ENCODE results near the gene SIGLEC7. TPM values are rescaled to one million over a fixed set of nuclear protein-coding genes. Genes with fewer than 3 reads are reported as not detected.

Gene SIGLEC7
- total RNA-seq, 1 experiment from 2014 or later = not detected

GRCh38 chr19:51198641-51199040, 56.5 kb downstream of the SIGLEC7 start:
- H3K4me3 ChIP-seq (ENCODE audit: low read length) = no peak overlapping the region
- POLR2A ChIA-PET (ENCODE audit: unreplicated experiment) = interaction anchor here (0.7 kb wide), 1 partner anchor 312 kb away, joined by 3 read pairs; no protein-coding TSS in a partner anchor
- no peak overlapping the region for H2AFZ ChIP-seq (ENCODE audit: low read length)
- no peaks in the 10 kb centered on the region for H4K20me1 ChIP-seq (ENCODE audit: low read length)
- no peaks in the 10 kb centered on the region for H3K79me2 ChIP-seq (ENCODE audit: low read length)
- H3F3A ChIP-seq (ENCODE audit: low read length, unreplicated experiment) = no peaks in the 10 kb centered on the region
- intact Hi-C loops (cut with micrococcal nuclease) = no loop called here
- no peak overlapping the region for H3K27ac ChIP-seq (ENCODE audit: low read length)
- CTCF ChIA-PET = no interaction called here
- H3K36me3 ChIP-seq (ENCODE audit: low read depth, low read length) = no peaks in the 10 kb centered on the region
- peaks cover 77% of the 10 kb centered on the region for H3K27me3 ChIP-seq (ENCODE audit: low read length)
- ATAC-seq (no peak), DNase-seq (no peak)
- H3K9ac ChIP-seq (ENCODE audit: low read length) = no peak overlapping the region
- H3K9me2 ChIP-seq (replicated peaks; ENCODE audit: low read length) = no peaks in the 10 kb centered on the region
- no TSS peak for BruUV-seq (replicated peaks)
- H3K4me2 ChIP-seq (ENCODE audit: low read length) = no peak overlapping the region
- TF ChIP-seq EZH2 (IDR thresholded peaks at IDR 0.05; ENCODE audit: low read length, unreplicated experiment) (no peak), EZH2phosphoT487 (IDR thresholded peaks at IDR 0.05; ENCODE audit: borderline replicate concordance, low read length) (no peak), CTCF (conservative IDR thresholded peaks at IDR 0.05; ENCODE audit: low read depth, low read length) (no peak)
- H3K9me3 ChIP-seq (ENCODE audit: low read length) = no peaks in the 10 kb centered on the region
- H3K4me1 ChIP-seq (ENCODE audit: insufficient read depth, low read length) = no peaks in the 10 kb centered on the region

GRCh38 chr19:51200071-51200666, 58.1 kb downstream of the SIGLEC7 start:
- Histone ChIP-seq H3K27ac (ENCODE audit: low read length) (no peak overlapping the region), H3K4me2 (ENCODE audit: low read length) (no peak overlapping the region), H2AFZ (ENCODE audit: low read length) (no peak overlapping the region), H3K79me2 (ENCODE audit: low read length) (no peaks in the 10 kb centered on the region), H3K27me3 (ENCODE audit: low read length) (peaks cover 79% of the 10 kb centered on the region), H4K20me1 (ENCODE audit: low read length) (no peaks in the 10 kb centered on the region), H3K36me3 (ENCODE audit: low read depth, low read length) (no peaks in the 10 kb centered on the region), H3K9me2 (replicated peaks; ENCODE audit: low read length) (no peaks in the 10 kb centered on the region), H3K9me3 (ENCODE audit: low read length) (no peaks in the 10 kb centered on the region), H3F3A (ENCODE audit: low read length, unreplicated experiment) (no peaks in the 10 kb centered on the region), H3K9ac (ENCODE audit: low read length) (no peak overlapping the region), H3K4me1 (ENCODE audit: insufficient read depth, low read length) (no peaks in the 10 kb centered on the region), H3K4me3 (ENCODE audit: low read length) (no peak overlapping the region)
- intact Hi-C loops (cut with micrococcal nuclease) = no loop called here
- ChIA-PET POLR2A (ENCODE audit: unreplicated experiment) (no interaction called here), CTCF (no interaction called here)
- no peak for DNase-seq
- ATAC-seq = no peak
- TF ChIP-seq CTCF (conservative IDR thresholded peaks at IDR 0.05; ENCODE audit: low read depth, low read length) (no peak), EZH2phosphoT487 (IDR thresholded peaks at IDR 0.05; ENCODE audit: borderline replicate concordance, low read length) (no peak), EZH2 (IDR thresholded peaks at IDR 0.05; ENCODE audit: low read length, unreplicated experiment) (no peak)
- BruUV-seq (replicated peaks) = no TSS peak

- H3K27ac ChIP-seq (ENCODE audit: low read length) = no peak overlapping the region
- no peaks in the 10 kb centered on the region for H3K79me2 ChIP-seq (ENCODE audit: low read length)
- H3K4me2 ChIP-seq (ENCODE audit: low read length) = no peak overlapping the region
- H3K36me3 ChIP-seq (ENCODE audit: low read depth, low read length) = no peaks in the 10 kb centered on the region
- ChIA-PET POLR2A (ENCODE audit: unreplicated experiment) (no interaction called here), CTCF (no interaction called here)
- TF ChIP-seq CTCF (conservative IDR thresholded peaks at IDR 0.05; ENCODE audit: low read depth, low read length) = no peak
- TF ChIP-seq EZH2 (IDR thresholded peaks at IDR 0.05; ENCODE audit: low read length, unreplicated experiment) = no peak
- TF ChIP-seq EZH2phosphoT487 (IDR thresholded peaks at IDR 0.05; ENCODE audit: borderline replicate concordance, low read length) = no peak
- ATAC-seq (no peak), DNase-seq (no peak)
- no peaks in the 10 kb centered on the region for H3F3A ChIP-seq (ENCODE audit: low read length, unreplicated experiment)
- intact Hi-C loops (cut with micrococcal nuclease) = no loop called here
- H2AFZ ChIP-seq (ENCODE audit: low read length) = no peak overlapping the region
- H3K9me3 ChIP-seq (ENCODE audit: low read length) = no peaks in the 10 kb centered on the region
- H3K4me3 ChIP-seq (ENCODE audit: low read length) = no peak overlapping the region
- H4K20me1 ChIP-seq (ENCODE audit: low read length) = no peaks in the 10 kb centered on the region
- no peak overlapping the region for H3K9ac ChIP-seq (ENCODE audit: low read length)
- no peaks in the 10 kb centered on the region for H3K9me2 ChIP-seq (replicated peaks; ENCODE audit: low read length)
- peaks cover 74% of the 10 kb centered on the region for H3K27me3 ChIP-seq (ENCODE audit: low read length)
- no peaks in the 10 kb centered on the region for H3K4me1 ChIP-seq (ENCODE audit: insufficient read depth, low read length)
- no TSS peak for BruUV-seq (replicated peaks)
Observed at GRCh38 chr19:51201712-51202111, 59.6 kb downstream of the SIGLEC7 start.

Data from PC-3 (cell line).